Measurements from ENCODE around the gene ATP9A. TPM values are rescaled to one million over a fixed set of nuclear protein-coding genes. Genes with fewer than 3 reads are reported as not detected.

ATP9A gene
- total RNA-seq, 1 experiment from 2014 or later, result 7.3 TPM

DNA sequence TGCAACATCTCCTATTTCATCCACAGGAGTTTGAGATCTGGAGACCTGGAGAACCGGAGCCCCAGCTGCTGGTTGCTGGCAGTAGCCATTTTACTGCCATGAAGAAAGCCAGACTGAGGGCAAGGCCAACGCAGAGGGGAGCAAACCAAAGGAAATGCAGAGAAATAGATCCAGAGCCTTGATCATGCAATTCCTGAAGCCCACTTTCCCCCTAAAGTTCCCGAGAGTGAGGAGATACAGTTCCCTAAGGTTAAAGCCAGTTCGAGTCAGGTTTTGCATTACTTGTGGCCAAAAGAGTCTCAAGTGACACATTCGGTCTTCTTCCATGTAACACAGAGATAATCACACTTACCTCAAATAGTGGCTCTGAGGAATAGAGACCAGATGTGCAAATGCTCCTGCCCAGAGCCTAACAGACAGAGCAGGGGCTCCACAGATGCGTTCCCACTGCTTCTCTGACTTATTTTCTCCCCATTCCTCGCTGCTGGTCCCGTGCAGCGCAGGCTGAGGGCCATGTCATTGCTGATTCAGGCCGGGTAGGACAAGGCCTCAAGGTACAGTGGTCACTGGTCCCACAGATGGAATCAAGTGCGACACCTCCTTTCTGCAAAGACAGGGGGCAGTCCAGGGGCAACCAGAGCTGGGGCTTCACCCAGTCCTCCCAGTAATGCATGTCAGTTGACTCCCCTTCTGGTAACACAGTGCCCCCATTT lies 190.6 kb downstream of the ATP9A start:
- CTCF ChIA-PET, result interaction anchor here (1.3 to 3.7 kb wide), 3 partner anchors 9 to 590 kb away, joined by 3 to 13 read pairs (median 3); no protein-coding TSS in a partner anchor

GRCh38 chr20:51575486-51575885 lies 192.7 kb downstream of the ATP9A start:
- ChIA-PET POLR2A (interaction anchor here (0.8 to 0.9 kb wide), 2 partner anchors 119 to 618 kb away, joined by 3 to 4 read pairs; no protein-coding TSS in a partner anchor), CTCF (interaction anchor here (0.6 to 6.7 kb wide), 6 partner anchors 20 to 206 kb away, joined by 3 to 57 read pairs (median 4); no protein-coding TSS in a partner anchor)
- no peaks in the 10 kb centered on the region for H3K27me3 Mint-ChIP-seq (ENCODE audit: insufficient read depth, unreplicated experiment)
- TF ChIP-seq CTCF (IDR thresholded peaks at IDR 0.05; ENCODE audit: unreplicated experiment), result no peak
- no peak overlapping the region for H3K4me3 Mint-ChIP-seq (ENCODE audit: unreplicated experiment)
- intact Hi-C loops (cut with micrococcal nuclease), result no loop called here
- H3K36me3 Mint-ChIP-seq (ENCODE audit: insufficient read depth, unreplicated experiment), result peaks cover 7% of the 10 kb centered on the region
- BruUV-seq (replicated peaks), result no TSS peak
- DNase-seq (ENCODE audit: unreplicated experiment), result no peak
- no peak overlapping the region for H3K27ac Mint-ChIP-seq (ENCODE audit: low read depth, unreplicated experiment)
- H3K9me3 Mint-ChIP-seq (ENCODE audit: unreplicated experiment), result no peaks in the 10 kb centered on the region
- peaks cover 10% of the 10 kb centered on the region for H3K4me1 Mint-ChIP-seq (ENCODE audit: insufficient read depth, unreplicated experiment)

More for the DNA sequence above, 190.6 kb downstream of the ATP9A start:
- intact Hi-C loops (cut with micrococcal nuclease), result no loop called here
- no peaks in the 10 kb centered on the region for H3K9me3 Mint-ChIP-seq (ENCODE audit: unreplicated experiment)
- no peak overlapping the region for H3K27ac Mint-ChIP-seq (ENCODE audit: low read depth, unreplicated experiment)
- peaks cover 7% of the 10 kb centered on the region for H3K36me3 Mint-ChIP-seq (ENCODE audit: insufficient read depth, unreplicated experiment)
- BruUV-seq (replicated peaks), result no TSS peak
- POLR2A ChIA-PET, result interaction anchor here (0.7 kb wide), 1 partner anchor 290 kb away, joined by 3 read pairs; no protein-coding TSS in a partner anchor
- TF ChIP-seq CTCF (IDR thresholded peaks at IDR 0.05; ENCODE audit: unreplicated experiment), result no peak
- no peak overlapping the region for H3K4me3 Mint-ChIP-seq (ENCODE audit: unreplicated experiment)
- peaks cover 16% of the 10 kb centered on the region for H3K27me3 Mint-ChIP-seq (ENCODE audit: insufficient read depth, unreplicated experiment)
- H3K4me1 Mint-ChIP-seq (ENCODE audit: insufficient read depth, unreplicated experiment), result peaks cover 10% of the 10 kb centered on the region
- no peak for DNase-seq (ENCODE audit: unreplicated experiment)

DNA sequence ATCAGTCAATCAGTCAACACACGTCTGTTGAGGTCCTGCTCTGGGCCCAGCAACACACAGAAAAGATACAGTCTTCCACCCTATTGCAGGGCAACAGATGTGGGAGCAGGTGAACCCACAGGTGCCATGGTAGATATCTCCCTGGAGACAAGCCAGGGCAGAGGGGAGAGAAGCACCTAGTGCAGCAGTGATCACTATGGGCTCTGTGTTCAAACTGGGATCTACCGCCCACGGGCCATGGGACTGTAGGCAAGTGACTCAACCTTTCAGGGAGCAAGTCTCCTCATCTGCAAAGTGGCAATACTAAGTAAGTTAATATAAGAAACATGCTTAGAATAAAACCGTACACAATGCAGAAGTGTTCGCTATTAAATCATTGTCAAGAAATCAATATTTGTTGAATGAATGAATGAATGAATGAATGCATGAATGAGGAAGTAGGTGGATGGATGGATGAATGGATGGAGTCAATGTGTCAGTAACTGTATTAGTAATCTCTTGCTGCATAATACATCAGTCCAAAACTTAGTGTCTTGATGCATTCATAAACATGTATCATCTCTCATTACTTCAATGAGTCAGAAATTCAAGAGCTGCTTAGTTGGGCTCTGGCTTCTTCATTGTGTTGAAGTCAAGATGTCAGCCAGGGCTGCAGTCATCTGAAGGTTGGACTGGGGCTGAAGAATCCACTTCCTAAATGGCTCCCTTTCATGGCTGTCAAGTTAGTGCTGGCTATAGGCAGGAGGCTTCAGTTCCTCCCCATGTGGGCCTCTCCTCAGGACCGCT lies 193.7 kb downstream of the ATP9A start:
- intact Hi-C loops (cut with micrococcal nuclease), result no loop called here
- TF ChIP-seq CTCF (IDR thresholded peaks at IDR 0.05; ENCODE audit: unreplicated experiment), result no peak
- H3K27ac Mint-ChIP-seq (ENCODE audit: low read depth, unreplicated experiment), result no peak overlapping the region
- peaks cover 17% of the 10 kb centered on the region for H3K4me1 Mint-ChIP-seq (ENCODE audit: insufficient read depth, unreplicated experiment)
- no TSS peak for BruUV-seq (replicated peaks)
- H3K27me3 Mint-ChIP-seq (ENCODE audit: insufficient read depth, unreplicated experiment), result no peaks in the 10 kb centered on the region
- no peak overlapping the region for H3K4me3 Mint-ChIP-seq (ENCODE audit: unreplicated experiment)
- ChIA-PET CTCF (interaction anchor here (0.5 to 6.7 kb wide), 10 partner anchors 9 to 593 kb away, joined by 3 to 57 read pairs (median 4); no protein-coding TSS in a partner anchor), POLR2A (interaction anchor here (0.7 to 2.4 kb wide), 5 partner anchors 8 to 617 kb away, joined by 3 to 8 read pairs (median 3); no protein-coding TSS in a partner anchor)
- H3K36me3 Mint-ChIP-seq (ENCODE audit: insufficient read depth, unreplicated experiment), result no peaks in the 10 kb centered on the region
- H3K9me3 Mint-ChIP-seq (ENCODE audit: unreplicated experiment), result no peaks in the 10 kb centered on the region
- DNase-seq (ENCODE audit: unreplicated experiment), result no peak

Data from MCF 10A (cell line).